Nephron (organoid): ENCODE measurements around the gene PTPRG.
A peak's percentile ranks its signal among the peaks of the same experiment; 100 is the strongest.

Experiments used
- H3K27ac Mint-ChIP-seq, 3 experiments: 2 replicates each; pipeline ENCODE4 v1.8.0; 2020; ENCODE audit warnings: mixed read lengths in 3 of 3, mild to moderate bottlenecking in 2 of 3, moderate library complexity in 1 of 3
- H3K27me3 Mint-ChIP-seq: 2 replicates; pipeline ENCODE4 v1.8.0; 2021; ENCODE audit warnings: low read depth, mild to moderate bottlenecking, moderate library complexity, mixed read lengths
- H3K36me3 Mint-ChIP-seq: 2 replicates; pipeline ENCODE4 v1.8.0; 2020; ENCODE audit warnings: low read depth, mixed read lengths
- H3K4me1 Mint-ChIP-seq: 2 replicates; pipeline ENCODE4 v1.8.0; 2020; ENCODE audit warnings: mixed read lengths
- H3K4me3 Mint-ChIP-seq, 3 experiments: 2 replicates each; pipeline ENCODE4 v1.8.0; 2020; ENCODE audit warnings: mild to moderate bottlenecking in 3 of 3, mixed read lengths in 3 of 3, moderate library complexity in 2 of 3
- H3K9me3 Mint-ChIP-seq: 2 replicates; pipeline ENCODE4 v1.8.0; 2020; ENCODE audit warnings: mixed read lengths
- TF ChIP-seq, protein P1 (sequence below), 3 experiments: fragments of 200-600 bp; sonication (generic); IDR thresholded peaks; one replicate each; pipeline ENCODE4 v1.5.0; 2021; ENCODE audit warnings: antibody characterized with exemption in 3 of 3; ENCODE audit not compliant: unreplicated experiment in 3 of 3

The PTPRG gene

DNA sequence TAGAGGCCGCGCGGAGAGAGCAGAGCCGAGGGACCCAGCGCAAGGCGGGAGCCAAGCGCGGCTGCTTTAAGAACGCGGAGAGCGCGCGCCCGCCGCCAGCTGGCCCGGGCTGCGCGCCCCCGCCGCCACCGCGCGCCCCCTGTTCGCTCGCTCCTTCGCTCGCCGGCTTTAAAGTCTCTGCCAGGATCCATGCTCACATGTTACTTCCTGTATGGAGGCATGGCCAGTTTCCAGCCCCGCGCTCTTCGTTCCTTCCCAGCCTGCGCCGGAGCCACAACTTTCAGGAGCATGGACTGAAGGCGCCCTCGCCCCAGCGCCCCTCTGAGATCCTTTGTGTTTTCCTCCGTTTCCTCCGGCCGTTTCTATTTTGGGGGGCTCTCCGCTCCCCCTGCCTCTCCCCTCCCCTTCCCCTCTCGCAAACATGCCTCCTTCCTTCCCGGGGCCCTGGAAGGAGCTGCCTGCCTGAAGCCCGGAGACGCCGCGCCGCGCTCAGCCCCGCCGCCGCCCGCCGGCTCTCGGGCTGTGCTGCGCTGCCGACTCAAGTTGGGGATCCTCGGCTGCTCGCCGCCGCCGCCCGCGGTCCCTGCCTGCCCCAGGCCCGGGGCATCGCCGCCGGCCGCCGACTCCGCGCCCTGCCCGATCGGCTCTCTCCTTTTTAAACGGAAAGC lies at the start of gene PTPRG:
PTPRG (plus strand) TSS at position 198 of the 668 bp plus-strand sequence. CDS start 717 bp downstream, outside the sequence.
- Mint-ChIP-seq H3K4me3 (peak within 1 kb of the TSS; percentile 99 to 100 (median 99)), H3K36me3 (peaks cover 4% of the 10 kb centered on the region), H3K9me3 (peaks cover 8% of the 10 kb centered on the region), H3K27me3 (peaks cover 4% of the 10 kb centered on the region), H3K27ac (peak within 1 kb of the TSS; percentile 99 to 100 (median 100)), H3K4me1 (peaks cover 18% of the 10 kb centered on the region)
- TF ChIP-seq, protein P1, sequence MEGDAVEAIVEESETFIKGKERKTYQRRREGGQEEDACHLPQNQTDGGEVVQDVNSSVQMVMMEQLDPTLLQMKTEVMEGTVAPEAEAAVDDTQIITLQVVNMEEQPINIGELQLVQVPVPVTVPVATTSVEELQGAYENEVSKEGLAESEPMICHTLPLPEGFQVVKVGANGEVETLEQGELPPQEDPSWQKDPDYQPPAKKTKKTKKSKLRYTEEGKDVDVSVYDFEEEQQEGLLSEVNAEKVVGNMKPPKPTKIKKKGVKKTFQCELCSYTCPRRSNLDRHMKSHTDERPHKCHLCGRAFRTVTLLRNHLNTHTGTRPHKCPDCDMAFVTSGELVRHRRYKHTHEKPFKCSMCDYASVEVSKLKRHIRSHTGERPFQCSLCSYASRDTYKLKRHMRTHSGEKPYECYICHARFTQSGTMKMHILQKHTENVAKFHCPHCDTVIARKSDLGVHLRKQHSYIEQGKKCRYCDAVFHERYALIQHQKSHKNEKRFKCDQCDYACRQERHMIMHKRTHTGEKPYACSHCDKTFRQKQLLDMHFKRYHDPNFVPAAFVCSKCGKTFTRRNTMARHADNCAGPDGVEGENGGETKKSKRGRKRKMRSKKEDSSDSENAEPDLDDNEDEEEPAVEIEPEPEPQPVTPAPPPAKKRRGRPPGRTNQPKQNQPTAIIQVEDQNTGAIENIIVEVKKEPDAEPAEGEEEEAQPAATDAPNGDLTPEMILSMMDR (IDR thresholded peaks at IDR 0.05; ENCODE audit: unreplicated experiment in 3 of 3) = no peak

DNA sequence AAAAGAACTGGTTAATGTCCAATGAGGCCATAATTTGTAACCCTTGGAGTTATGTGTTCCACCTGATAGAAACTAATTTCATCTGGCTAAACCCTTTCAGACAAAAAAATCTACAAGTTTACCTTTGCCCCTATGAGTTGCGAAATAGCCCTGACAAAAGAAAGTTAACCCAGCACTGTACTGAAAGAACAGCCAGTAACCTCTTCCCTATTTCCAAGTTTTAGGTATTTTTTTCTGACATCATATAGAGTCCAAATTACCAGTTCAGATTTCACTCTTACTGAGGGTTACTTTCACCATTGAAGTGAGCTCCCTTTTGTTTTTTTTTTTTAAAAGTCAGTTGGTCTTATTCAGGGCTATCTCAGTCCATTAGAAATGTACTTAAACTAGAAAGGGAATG lies 42.8 kb upstream of the PTPRG start:
- H3K27me3 Mint-ChIP-seq = no peaks in the 10 kb centered on the region
- TF ChIP-seq, protein P1 (IDR thresholded peaks at IDR 0.05; ENCODE audit: unreplicated experiment in 3 of 3) = no peak
- H3K27ac Mint-ChIP-seq = peak overlapping the region in 1 of 3 experiments; percentile 56
- peaks cover 13% of the 10 kb centered on the region for H3K9me3 Mint-ChIP-seq
- H3K4me3 Mint-ChIP-seq = no peak overlapping the region
- peaks cover 4% of the 10 kb centered on the region for H3K36me3 Mint-ChIP-seq
- peaks cover 18% of the 10 kb centered on the region for H3K4me1 Mint-ChIP-seq

DNA sequence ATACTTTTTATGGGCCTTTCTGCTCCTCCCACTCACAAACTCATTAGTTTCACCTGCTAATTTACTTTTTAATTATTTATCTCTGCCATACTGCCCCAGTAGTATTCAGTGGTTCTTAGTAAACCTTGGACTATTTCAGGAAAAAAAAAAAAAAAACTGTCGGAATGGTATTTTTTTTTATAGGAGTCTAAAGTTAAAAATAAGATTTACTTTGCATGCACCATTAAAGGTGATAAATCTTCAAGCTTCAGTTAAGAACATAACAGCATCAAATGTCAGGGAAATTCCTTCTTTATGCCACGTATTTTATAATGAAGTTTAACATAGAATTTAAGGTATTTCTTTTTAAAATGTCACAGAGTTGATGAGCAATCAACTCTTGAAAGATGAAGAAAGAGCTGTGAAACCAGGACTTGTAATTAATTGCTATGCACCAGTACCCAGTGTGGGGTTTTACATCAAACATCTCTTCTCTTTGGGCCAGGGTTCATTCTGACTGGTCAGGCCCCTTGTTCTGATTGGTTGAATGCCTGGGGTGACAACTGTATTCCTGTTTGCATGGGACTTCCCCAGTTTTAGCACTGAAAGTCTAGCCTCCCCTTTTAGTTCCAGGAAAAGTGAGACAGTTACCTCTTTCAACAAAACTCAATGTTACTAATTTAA lies 40.3 kb upstream of the PTPRG start:
- TF ChIP-seq, protein P1 (IDR thresholded peaks at IDR 0.05; ENCODE audit: unreplicated experiment in 3 of 3) = no peak
- Mint-ChIP-seq H3K4me1 (peaks cover 26% of the 10 kb centered on the region), H3K36me3 (peaks cover 4% of the 10 kb centered on the region), H3K27me3 (no peaks in the 10 kb centered on the region), H3K9me3 (peaks cover 6% of the 10 kb centered on the region), H3K4me3 (no peak overlapping the region), H3K27ac (peak overlapping the region in 2 of 3 experiments; percentile 19 to 67)

DNA sequence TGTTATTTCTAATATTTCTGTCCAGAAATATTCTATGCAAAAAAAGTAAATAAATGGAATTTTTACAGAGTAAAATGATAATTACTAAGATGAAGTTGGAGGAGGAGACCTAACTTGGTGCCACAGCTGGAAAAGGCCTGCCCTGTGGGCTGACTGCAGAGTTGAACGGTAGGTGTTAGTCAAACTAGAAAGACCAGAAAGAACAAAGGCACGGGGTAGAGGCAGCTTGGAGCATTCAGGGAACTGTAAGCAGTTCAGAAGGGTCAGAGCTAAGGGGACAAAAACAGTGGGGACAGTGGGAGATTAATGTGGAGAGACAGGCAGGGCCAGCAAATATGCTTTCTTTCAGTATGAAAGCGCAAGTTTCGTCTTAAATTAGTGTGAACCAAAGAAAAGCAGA lies 39.3 kb upstream of the PTPRG start:
- H3K9me3 Mint-ChIP-seq = peaks cover 3% of the 10 kb centered on the region
- no peaks in the 10 kb centered on the region for H3K27me3 Mint-ChIP-seq
- peak overlapping the region; percentile 4 to 59 (median 7) for H3K27ac Mint-ChIP-seq
- H3K36me3 Mint-ChIP-seq = peaks cover 4% of the 10 kb centered on the region
- H3K4me3 Mint-ChIP-seq = no peak overlapping the region
- TF ChIP-seq, protein P1 (IDR thresholded peaks at IDR 0.05; ENCODE audit: unreplicated experiment in 3 of 3) = no peak
- H3K4me1 Mint-ChIP-seq = peaks cover 29% of the 10 kb centered on the region

DNA sequence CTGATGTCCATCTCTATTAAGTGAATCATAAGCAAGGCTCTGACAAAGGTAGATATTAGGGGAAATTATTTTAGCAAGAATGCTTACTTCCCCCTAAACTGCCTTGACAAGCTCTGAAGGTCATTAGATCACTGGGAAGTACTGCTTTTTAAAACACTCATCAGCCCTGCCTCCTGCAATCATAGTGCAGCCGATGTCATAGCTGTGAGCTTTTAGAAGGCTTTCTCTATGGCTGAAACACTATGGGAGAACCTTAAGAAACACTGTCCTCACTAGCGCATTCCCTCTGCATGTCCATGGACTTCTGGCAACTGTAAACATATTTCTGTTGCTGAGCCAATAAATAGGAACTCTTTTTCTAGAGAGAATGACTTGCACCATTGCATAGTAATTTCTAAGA lies 38.7 kb upstream of the PTPRG start:
- TF ChIP-seq, protein P1 (IDR thresholded peaks at IDR 0.05; ENCODE audit: unreplicated experiment in 3 of 3) = no peak
- Mint-ChIP-seq H3K4me3 (no peak overlapping the region), H3K4me1 (peaks cover 29% of the 10 kb centered on the region), H3K27ac (peak overlapping the region in 2 of 3 experiments; percentile 4 to 59), H3K36me3 (peaks cover 4% of the 10 kb centered on the region), H3K9me3 (peaks cover 3% of the 10 kb centered on the region), H3K27me3 (no peaks in the 10 kb centered on the region)
